KMS-11 (cell line): Measurements from ENCODE around the gene ZC3H8.

ENCODE experiments used
- H2AFZ ChIP-seq: fragments of 200-600 bp; sonication (generic); 2 replicates; pipeline ENCODE4 v1.6.1; 2016; ENCODE audit warnings: antibody characterized with exemption, mixed run types, low read depth
- H3K27ac ChIP-seq: fragments of 200-600 bp; sonication (generic); 2 replicates; pipeline ENCODE4 v1.6.1; 2016; ENCODE audit warnings: mild to moderate bottlenecking, mixed run types
- H3K27me3 ChIP-seq: fragments of 200-600 bp; sonication (generic); 2 replicates; pipeline ENCODE4 v1.6.1; 2017; ENCODE audit warnings: mild to moderate bottlenecking, low read depth, mixed run types, moderate library complexity; ENCODE audit not compliant: insufficient read depth
- H3K36me3 ChIP-seq: fragments of 200-600 bp; sonication (generic); 2 replicates; pipeline ENCODE4 v1.6.1; 2017; ENCODE audit warnings: mild to moderate bottlenecking, mixed run types; ENCODE audit not compliant: insufficient read depth
- H3K4me1 ChIP-seq: fragments of 200-600 bp; sonication (generic); 2 replicates; pipeline ENCODE4 v1.6.1; 2016; ENCODE audit warnings: mild to moderate bottlenecking, low read depth, mixed run types; ENCODE audit not compliant: poor library complexity, severe bottlenecking
- H3K4me2 ChIP-seq: fragments of 200-600 bp; sonication (generic); 2 replicates; pipeline ENCODE4 v1.7.0; 2016; ENCODE audit warnings: mild to moderate bottlenecking, mixed run types
- H3K4me3 ChIP-seq: fragments of 200-600 bp; sonication (generic); IDR thresholded peaks from 2 replicates; pipeline ENCODE4 v1.6.1; 2017; ENCODE audit warnings: low read depth, low read length, mixed read lengths; ENCODE audit not compliant: insufficient read depth
- H3K79me2 ChIP-seq: fragments of 200-600 bp; sonication (generic); 2 replicates; pipeline ENCODE4 v1.6.1; 2016; ENCODE audit warnings: low read depth, mixed run types; ENCODE audit not compliant: insufficient read depth
- H3K9ac ChIP-seq: fragments of 200-600 bp; sonication (generic); 2 replicates; pipeline ENCODE4 v1.6.1; 2016; ENCODE audit warnings: mild to moderate bottlenecking, mixed run types
- H4K20me1 ChIP-seq: fragments of 200-600 bp; sonication (generic); 2 replicates; pipeline ENCODE4 v1.6.1; 2016; ENCODE audit warnings: mild to moderate bottlenecking, mixed run types; ENCODE audit not compliant: insufficient read depth
- TF ChIP-seq, protein P1 (sequence below): fragments of 200-600 bp; sonication (generic); conservative IDR thresholded peaks from 2 replicates; pipeline ENCODE4 v1.6.1; 2017; ENCODE audit warnings: low read depth, mild to moderate bottlenecking, antibody characterized with exemption, low read length, moderate library complexity, mixed read lengths

The ZC3H8 gene

DNA sequence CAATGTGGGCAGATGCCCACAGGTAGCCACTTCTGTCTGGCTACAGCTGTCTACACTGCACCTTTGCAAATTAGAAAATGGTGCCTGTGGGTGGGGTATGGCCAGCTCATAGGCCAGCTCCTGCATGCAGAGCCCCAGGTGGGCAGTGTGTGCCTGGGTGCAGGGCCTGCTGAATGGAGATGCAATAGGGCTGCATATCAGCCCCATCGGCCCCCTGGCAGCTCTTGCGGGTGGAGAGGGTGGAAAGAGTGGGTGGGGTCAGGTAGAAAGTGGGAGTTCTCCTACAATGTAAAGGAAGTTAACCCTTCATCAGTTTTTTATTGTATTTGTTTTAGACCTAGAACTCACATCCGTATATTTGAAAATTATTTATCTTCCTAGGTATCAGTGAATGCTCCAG is 79.5 kb downstream of the ZC3H8 start:
- H3K9ac ChIP-seq: no peak overlapping the region; the same call in 1 of the 2 replicates
- no peaks in the 10 kb centered on the region for H4K20me1 ChIP-seq
- no peak overlapping the region for H3K4me3 ChIP-seq
- peak overlapping the region; percentile 97 for H3K4me2 ChIP-seq
- no peaks in the 10 kb centered on the region for H3K79me2 ChIP-seq
- TF ChIP-seq, protein P1, sequence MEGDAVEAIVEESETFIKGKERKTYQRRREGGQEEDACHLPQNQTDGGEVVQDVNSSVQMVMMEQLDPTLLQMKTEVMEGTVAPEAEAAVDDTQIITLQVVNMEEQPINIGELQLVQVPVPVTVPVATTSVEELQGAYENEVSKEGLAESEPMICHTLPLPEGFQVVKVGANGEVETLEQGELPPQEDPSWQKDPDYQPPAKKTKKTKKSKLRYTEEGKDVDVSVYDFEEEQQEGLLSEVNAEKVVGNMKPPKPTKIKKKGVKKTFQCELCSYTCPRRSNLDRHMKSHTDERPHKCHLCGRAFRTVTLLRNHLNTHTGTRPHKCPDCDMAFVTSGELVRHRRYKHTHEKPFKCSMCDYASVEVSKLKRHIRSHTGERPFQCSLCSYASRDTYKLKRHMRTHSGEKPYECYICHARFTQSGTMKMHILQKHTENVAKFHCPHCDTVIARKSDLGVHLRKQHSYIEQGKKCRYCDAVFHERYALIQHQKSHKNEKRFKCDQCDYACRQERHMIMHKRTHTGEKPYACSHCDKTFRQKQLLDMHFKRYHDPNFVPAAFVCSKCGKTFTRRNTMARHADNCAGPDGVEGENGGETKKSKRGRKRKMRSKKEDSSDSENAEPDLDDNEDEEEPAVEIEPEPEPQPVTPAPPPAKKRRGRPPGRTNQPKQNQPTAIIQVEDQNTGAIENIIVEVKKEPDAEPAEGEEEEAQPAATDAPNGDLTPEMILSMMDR: no peak
- no peaks in the 10 kb centered on the region for H3K27me3 ChIP-seq
- peak overlapping the region; percentile 55; the same call in 1 of the 2 replicates for H2AFZ ChIP-seq
- H3K27ac ChIP-seq: peak overlapping the region; percentile 85
- H3K4me1 ChIP-seq: peaks cover 45% of the 10 kb centered on the region
- no peaks in the 10 kb centered on the region for H3K36me3 ChIP-seq

DNA sequence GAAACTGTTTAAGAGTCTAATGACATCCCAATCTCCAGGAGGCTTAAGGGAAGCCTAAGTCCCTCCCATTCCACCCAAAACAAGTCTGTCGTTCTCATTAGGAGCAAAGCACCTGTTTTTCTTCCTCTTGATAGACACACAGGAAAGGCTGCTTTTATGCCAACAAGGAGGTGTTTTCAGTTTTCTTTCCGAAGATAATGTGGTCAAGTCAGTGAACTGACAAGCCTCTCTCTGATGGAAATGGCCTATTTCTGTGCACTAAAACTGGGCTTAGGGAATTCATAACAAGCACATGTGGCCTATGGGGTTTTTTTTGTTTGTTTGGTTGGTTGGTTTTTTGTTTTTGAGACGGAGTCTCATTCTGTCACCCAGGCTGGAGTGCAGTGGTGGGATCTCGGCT is 80.5 kb downstream of the ZC3H8 start:
- no peaks in the 10 kb centered on the region for H3K79me2 ChIP-seq
- peak overlapping the region; percentile 97 for H3K4me2 ChIP-seq
- TF ChIP-seq, protein P1: no peak
- no peaks in the 10 kb centered on the region for H3K36me3 ChIP-seq
- H2AFZ ChIP-seq: peak overlapping the region; percentile 55
- H3K4me3 ChIP-seq: peak overlapping the region; percentile 72
- H4K20me1 ChIP-seq: no peaks in the 10 kb centered on the region
- peak overlapping the region; percentile 85 for H3K27ac ChIP-seq
- peaks cover 45% of the 10 kb centered on the region for H3K4me1 ChIP-seq
- no peaks in the 10 kb centered on the region for H3K27me3 ChIP-seq
- H3K9ac ChIP-seq: peak overlapping the region; percentile 40; the same call in 1 of the 2 replicates

DNA sequence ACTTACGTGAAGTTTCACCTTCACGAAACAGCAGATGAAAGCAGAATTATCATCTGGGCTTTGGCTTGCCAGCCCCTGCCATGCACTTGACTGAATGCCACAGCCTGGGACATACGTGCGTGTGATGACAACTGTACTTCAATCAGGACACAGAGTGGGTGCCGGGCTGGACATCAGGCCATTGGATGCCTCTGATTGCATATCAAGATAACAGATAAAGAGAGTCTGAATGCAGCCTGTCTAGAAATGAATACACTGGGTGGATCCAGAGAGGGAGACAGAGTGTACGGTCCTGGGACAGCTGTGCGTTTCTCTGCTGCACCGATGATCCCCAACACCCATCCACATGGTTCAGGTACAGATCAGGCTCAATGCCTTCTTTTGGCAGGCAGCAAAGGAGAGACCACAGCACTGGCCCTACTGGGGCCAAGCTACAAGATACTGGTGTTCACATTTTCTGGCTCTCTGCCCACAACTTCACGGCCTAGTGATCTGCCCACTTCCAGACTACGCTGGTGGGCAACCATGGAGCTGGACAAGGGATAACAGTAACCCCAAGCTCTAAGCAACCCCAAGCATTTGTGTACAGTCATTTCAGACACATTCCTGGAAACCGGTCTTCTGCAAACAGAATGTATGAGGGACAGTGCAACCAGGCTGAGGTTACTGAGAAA is 81.1 kb downstream of the ZC3H8 start:
- H3K9ac ChIP-seq: peak overlapping the region; percentile 40; the same call in 1 of the 2 replicates
- peak overlapping the region; percentile 55 for H2AFZ ChIP-seq
- H3K4me2 ChIP-seq: peak overlapping the region; percentile 97

DNA sequence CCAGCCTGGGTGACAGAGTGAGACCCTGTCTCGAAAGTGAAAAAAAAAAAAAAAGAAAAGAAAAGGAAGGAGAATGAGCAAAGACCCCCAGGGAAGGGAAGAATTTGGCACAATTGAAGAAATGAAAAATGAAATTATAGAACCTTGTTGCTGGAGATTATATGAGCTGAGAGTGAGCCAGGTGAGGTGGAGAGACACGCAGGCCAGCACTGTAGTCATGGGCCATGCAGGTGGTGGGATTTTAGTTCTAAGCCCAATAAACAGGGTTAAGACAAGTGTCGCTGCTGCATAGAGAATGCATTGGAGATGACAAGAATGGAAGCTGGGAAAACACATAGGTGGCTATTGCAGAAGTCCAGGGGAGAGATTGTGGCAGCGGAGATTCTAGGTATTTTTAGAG is 84.3 kb downstream of the ZC3H8 start:
- Histone ChIP-seq H3K4me3 (no peak overlapping the region), H3K27ac (no peak overlapping the region), H2AFZ (no peak overlapping the region), H3K36me3 (no peaks in the 10 kb centered on the region), H4K20me1 (no peaks in the 10 kb centered on the region), H3K79me2 (no peaks in the 10 kb centered on the region), H3K9ac (no peak overlapping the region), H3K27me3 (no peaks in the 10 kb centered on the region), H3K4me2 (no peak overlapping the region), H3K4me1 (peaks cover 41% of the 10 kb centered on the region)
- TF ChIP-seq, protein P1: no peak

More for the DNA sequence above, 81.1 kb downstream of the ZC3H8 start:
- H3K4me1 ChIP-seq: peaks cover 48% of the 10 kb centered on the region
- H3K27me3 ChIP-seq: no peaks in the 10 kb centered on the region
- H3K36me3 ChIP-seq: no peaks in the 10 kb centered on the region
- peak overlapping the region; percentile 85 for H3K27ac ChIP-seq
- no peaks in the 10 kb centered on the region for H4K20me1 ChIP-seq
- no peaks in the 10 kb centered on the region for H3K79me2 ChIP-seq
- peak overlapping the region; percentile 72 for H3K4me3 ChIP-seq
- TF ChIP-seq, protein P1: no peak
